SK-N-SH (cell line): ENCODE measurements around the gene RNF126. TPM values are rescaled to one million over a fixed set of nuclear protein-coding genes. Genes with fewer than 3 reads are reported as not detected.
A peak's percentile ranks its signal among the peaks of the same experiment; 100 is the strongest.

ENCODE experiments used
- CTCF ChIA-PET: fragments of 300-600, 350-600 bp; formaldehyde crosslinking; extraction: SDS; loops from one replicate; lab custom pipeline; 2021; lab: Yijun Ruan, JAX
- POLR2A ChIA-PET: fragments of 350-600 bp; sonication (Branson Sonifier 250); formaldehyde crosslinking; extraction: SDS; loops from one replicate; lab custom pipeline; 2020; ENCODE audit warnings: antibody characterized with exemption, inconsistent platforms; lab: Yijun Ruan, JAX
- DNase-seq: peaks from one replicate; pipeline ENCODE4 v3.0.0; 2012
- H2AFZ ChIP-seq: fragments of 200-600 bp; sonication (generic); 2 replicates; pipeline ENCODE4 v1.8.1; 2016; ENCODE audit warnings: antibody characterized with exemption, mild to moderate bottlenecking, low read depth
- H3F3A ChIP-seq: fragments of 200-600 bp; sonication (generic); replicated peaks from 2 replicates; pipeline ENCODE3; 2016; ENCODE audit warnings: antibody characterized with exemption, mild to moderate bottlenecking; ENCODE audit not compliant: insufficient read depth
- H3K27ac ChIP-seq, 2 experiments: fragments of 200-500 bp in 1 of 2; fragments of 200-600 bp in 1 of 2; sonication (Bioruptor generic) in 1 of 2; sonication (generic), shearing (Covaris generic) in 1 of 2; 2 replicates each; pipeline versions ENCODE4 v1.5.1 to v1.6.1; 2014 to 2016; ENCODE audit warnings: low read depth in 2 of 2, inconsistent platforms in 1 of 2, low read length in 1 of 2, mild to moderate bottlenecking in 1 of 2, mixed read lengths in 1 of 2
- H3K27me3 ChIP-seq: fragments of 200-600 bp; sonication (generic), shearing (Covaris generic); 2 replicates; pipeline ENCODE4 v1.6.1; 2016; ENCODE audit warnings: mixed run types; ENCODE audit not compliant: insufficient read depth
- H3K36me3 ChIP-seq, 2 experiments: fragments of 200-500 bp in 1 of 2; fragments of 200-600 bp in 1 of 2; sonication (Bioruptor generic) in 1 of 2; sonication (generic) in 1 of 2; replicated peaks in 1 of 2; 2 replicates each; pipeline versions ENCODE3 to v1.5.1; 2014 to 2016; ENCODE audit warnings: low read length in 1 of 2, mild to moderate bottlenecking in 1 of 2; ENCODE audit not compliant: insufficient read depth in 2 of 2, control insufficient read depth in 1 of 2
- H3K4me1 ChIP-seq, 2 experiments: fragments of 200-500 bp in 1 of 2; fragments of 200-600 bp in 1 of 2; sonication (Bioruptor generic) in 1 of 2; sonication (generic), shearing (Covaris generic) in 1 of 2; 2 replicates each; pipeline versions ENCODE4 v1.5.1 to v1.6.1; 2014 to 2016; ENCODE audit warnings: low read depth in 1 of 2, low read length in 1 of 2, mixed run types in 1 of 2; ENCODE audit not compliant: insufficient read depth in 2 of 2, control insufficient read depth in 1 of 2
- H3K4me2 ChIP-seq: fragments of 200-600 bp; sonication (generic), shearing (Covaris generic); 2 replicates; pipeline ENCODE4 v1.6.1; 2017; ENCODE audit warnings: mixed run types
- H3K4me3 ChIP-seq, 2 experiments: fragments of 200-500 bp in 1 of 2; fragments of 200-600 bp in 1 of 2; sonication (Bioruptor generic) in 1 of 2; sonication (generic), shearing (Covaris generic) in 1 of 2; 2 replicates each; pipeline versions ENCODE4 v1.5.1 to v1.8.1; 2014 to 2016; ENCODE audit warnings: low read depth in 2 of 2, inconsistent platforms in 1 of 2, low read length in 1 of 2, mild to moderate bottlenecking in 1 of 2, mixed read lengths in 1 of 2, moderate library complexity in 1 of 2
- H3K79me2 ChIP-seq: fragments of 200-600 bp; sonication (generic); 2 replicates; pipeline ENCODE4 v1.8.1; 2017; ENCODE audit warnings: mild to moderate bottlenecking; ENCODE audit not compliant: insufficient read depth
- H3K9ac ChIP-seq: fragments of 200-600 bp; sonication (generic); 2 replicates; pipeline ENCODE4 v1.6.1; 2017; ENCODE audit warnings: mixed run types
- H3K9me2 ChIP-seq: fragments of 200-600 bp; sonication (generic); 2 replicates; pipeline ENCODE4 v1.6.1; 2017; ENCODE audit warnings: mixed run types
- H3K9me3 ChIP-seq: fragments of 200-600 bp; sonication (generic); 2 replicates; pipeline ENCODE4 v1.6.1; 2017; ENCODE audit warnings: mixed run types, mild to moderate bottlenecking, moderate library complexity
- H4K20me1 ChIP-seq: fragments of 200-600 bp; sonication (generic); 2 replicates; pipeline ENCODE4 v1.6.1; 2017; ENCODE audit warnings: mild to moderate bottlenecking, mixed run types; ENCODE audit not compliant: insufficient read depth
- ELF1 ChIP-seq: IDR thresholded peaks from 2 replicates; pipeline ENCODE4 v1.4.0; 2012
- EZH2phosphoT487 ChIP-seq: fragments of 200-600 bp; sonication (generic); IDR thresholded peaks from 2 replicates; pipeline ENCODE4 v1.6.1; 2017; ENCODE audit warnings: low read depth, mixed run types, mild to moderate bottlenecking, antibody characterized with exemption, moderate library complexity, borderline replicate concordance
- FOSL2 ChIP-seq: IDR thresholded peaks from 2 replicates; pipeline ENCODE4 v1.4.0; 2012; ENCODE audit warnings: low read depth, mild to moderate bottlenecking, moderate library complexity, borderline replicate concordance
- FOXJ3 ChIP-seq: sonication (generic); formaldehyde crosslinking; IDR thresholded peaks from 2 replicates; pipeline ENCODE4 v1.5.1; 2020; ENCODE audit warnings: mild to moderate bottlenecking, missing genetic modification reagents
- GABPA ChIP-seq: IDR thresholded peaks from 2 replicates; pipeline ENCODE4 v1.4.0; 2012; ENCODE audit warnings: low read depth, mild to moderate bottlenecking
- JUND ChIP-seq: IDR thresholded peaks from 2 replicates; pipeline ENCODE4 v1.4.0; 2012
- MXI1 ChIP-seq: IDR thresholded peaks from 2 replicates; pipeline ENCODE4 v1.6.1; 2012; ENCODE audit warnings: mild to moderate bottlenecking, low read depth, low read length, improper control_type of control experiment
- NRF1 ChIP-seq: IDR thresholded peaks from 2 replicates; pipeline ENCODE4 v1.6.1; 2012; ENCODE audit warnings: low read depth, mild to moderate bottlenecking, low read length
- TAF1 ChIP-seq: IDR thresholded peaks from 2 replicates; pipeline ENCODE4 v1.6.1; 2012; ENCODE audit warnings: low read depth, mild to moderate bottlenecking, low read length, moderate library complexity, borderline replicate concordance
- YY1 ChIP-seq: IDR thresholded peaks from 2 replicates; pipeline ENCODE4 v1.4.0; 2012; ENCODE audit warnings: low read depth, mild to moderate bottlenecking
- WGBS: methylation state at CpG from one replicate; pipeline ENCODE4 v1.1.6; 2017; ENCODE audit warnings: low lambda C conversion rate; 5-methylcytosine and 5-hydroxymethylcytosine counted together
- polyA plus RNA-seq, 3 experiments: library from polyadenylated mRNA; depleted of rRNA; stranded (reverse); fragments of >200 nt; gene quantifications; 2 replicates each; pipeline ENCODE4 v1.2.3, GENCODE V29; 2012
- TF ChIP-seq, protein P1 (sequence below): IDR thresholded peaks from 2 replicates; pipeline ENCODE4 v1.6.1; 2012; ENCODE audit warnings: mild to moderate bottlenecking, low read depth, low read length, moderate library complexity
- TF ChIP-seq, protein P2 (sequence below): IDR thresholded peaks from 2 replicates; pipeline ENCODE4 v1.4.0; 2012; ENCODE audit warnings: low read depth, borderline replicate concordance
- TF ChIP-seq, protein P3 (sequence below): IDR thresholded peaks from 2 replicates; pipeline ENCODE4 v1.4.0; 2012; ENCODE audit warnings: low read depth, borderline replicate concordance
- TF ChIP-seq, protein P4 (sequence below): fragments of 150-350 bp; IDR thresholded peaks from 2 replicates; pipeline ENCODE4 v1.6.1; 2017; ENCODE audit warnings: antibody characterized with exemption, low read length, low read depth, borderline replicate concordance

RNF126 gene
- polyA plus RNA-seq, 1 of the 3 experiments (the other 2 are of a cell fraction) = 12.9 TPM

DNA sequence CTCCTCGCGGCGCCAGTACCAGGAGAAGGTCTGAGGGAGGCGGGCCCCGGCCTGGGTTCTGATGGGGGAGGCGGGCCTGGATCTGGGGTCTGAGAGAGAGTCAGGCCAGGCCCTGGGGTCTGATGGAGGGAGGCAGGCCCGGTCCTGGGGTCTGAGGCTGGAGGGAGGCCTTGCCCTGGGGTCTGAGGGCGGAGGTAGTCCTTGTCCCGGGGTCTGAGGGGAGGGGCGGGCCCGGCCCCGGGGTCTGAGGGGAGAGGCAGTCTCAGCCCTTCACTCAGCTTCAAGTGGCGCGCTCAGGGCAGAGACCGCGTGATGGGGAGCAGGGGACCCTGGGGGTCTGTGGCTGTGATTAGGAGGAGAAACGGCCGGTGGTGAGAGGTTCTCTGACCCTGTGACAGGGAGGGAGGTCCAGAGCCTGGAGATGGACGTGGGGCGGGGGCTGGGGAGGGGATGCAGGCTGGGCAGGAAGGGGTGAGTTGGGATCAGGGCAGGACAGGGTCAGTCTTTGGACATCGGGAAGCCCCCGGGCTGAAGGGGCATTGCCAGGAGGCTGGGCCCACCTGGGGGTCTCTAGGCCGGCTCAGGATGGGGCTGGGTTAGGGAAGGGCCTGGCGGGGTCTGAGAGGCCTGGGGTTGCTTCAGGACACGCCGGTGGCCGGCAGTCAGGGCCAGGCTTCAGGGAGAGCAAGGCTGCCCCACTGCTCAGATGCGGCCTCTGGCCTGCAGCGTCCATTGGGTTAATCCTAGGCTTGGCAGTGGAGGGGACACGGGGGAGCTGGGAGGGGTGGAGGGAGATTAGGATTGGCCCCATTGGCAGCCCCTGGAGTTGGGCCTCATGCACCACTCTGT is 54.6 kb downstream of the RNF126 start:
- no peaks in the 10 kb centered on the region for H3K9me3 ChIP-seq
- no peaks in the 10 kb centered on the region for H4K20me1 ChIP-seq
- H3K4me1 ChIP-seq = peaks cover 5 to 35% of the 10 kb centered on the region in 2 experiments; a peak in 3 of 4 replicates
- peak overlapping the region in 1 of 2 experiments; percentile 80; a peak in 2 of 4 replicates for H3K27ac ChIP-seq
- no peak overlapping the region for H3K4me2 ChIP-seq
- H3F3A ChIP-seq = peaks cover 26% of the 10 kb centered on the region
- no peak overlapping the region for H2AFZ ChIP-seq
- no peaks in the 10 kb centered on the region for H3K27me3 ChIP-seq
- 78% methylated on average over 25 of the region's 30 CpGs for WGBS
- H3K4me3 ChIP-seq = peak overlapping the region in 1 of 2 experiments; percentile 7; a peak in 1 of 4 replicates
- no peak overlapping the region for H3K9ac ChIP-seq
- ChIA-PET POLR2A (no interaction called here), CTCF (interaction anchor here (1.0 kb wide), 1 partner anchor 55 kb away, joined by 3 read pairs; the partner anchor contains the start of gene RNF126)
- TF ChIP-seq TAF1 (no peak), FOSL2 (no peak), JUND (no peak), MXI1 (no peak), NRF1 (no peak), EZH2phosphoT487 (no peak), ELF1 (no peak), FOXJ3 (CRISPR knock-in tag) (no peak), GABPA (no peak), YY1 (no peak)
- TF ChIP-seq, protein P1, sequence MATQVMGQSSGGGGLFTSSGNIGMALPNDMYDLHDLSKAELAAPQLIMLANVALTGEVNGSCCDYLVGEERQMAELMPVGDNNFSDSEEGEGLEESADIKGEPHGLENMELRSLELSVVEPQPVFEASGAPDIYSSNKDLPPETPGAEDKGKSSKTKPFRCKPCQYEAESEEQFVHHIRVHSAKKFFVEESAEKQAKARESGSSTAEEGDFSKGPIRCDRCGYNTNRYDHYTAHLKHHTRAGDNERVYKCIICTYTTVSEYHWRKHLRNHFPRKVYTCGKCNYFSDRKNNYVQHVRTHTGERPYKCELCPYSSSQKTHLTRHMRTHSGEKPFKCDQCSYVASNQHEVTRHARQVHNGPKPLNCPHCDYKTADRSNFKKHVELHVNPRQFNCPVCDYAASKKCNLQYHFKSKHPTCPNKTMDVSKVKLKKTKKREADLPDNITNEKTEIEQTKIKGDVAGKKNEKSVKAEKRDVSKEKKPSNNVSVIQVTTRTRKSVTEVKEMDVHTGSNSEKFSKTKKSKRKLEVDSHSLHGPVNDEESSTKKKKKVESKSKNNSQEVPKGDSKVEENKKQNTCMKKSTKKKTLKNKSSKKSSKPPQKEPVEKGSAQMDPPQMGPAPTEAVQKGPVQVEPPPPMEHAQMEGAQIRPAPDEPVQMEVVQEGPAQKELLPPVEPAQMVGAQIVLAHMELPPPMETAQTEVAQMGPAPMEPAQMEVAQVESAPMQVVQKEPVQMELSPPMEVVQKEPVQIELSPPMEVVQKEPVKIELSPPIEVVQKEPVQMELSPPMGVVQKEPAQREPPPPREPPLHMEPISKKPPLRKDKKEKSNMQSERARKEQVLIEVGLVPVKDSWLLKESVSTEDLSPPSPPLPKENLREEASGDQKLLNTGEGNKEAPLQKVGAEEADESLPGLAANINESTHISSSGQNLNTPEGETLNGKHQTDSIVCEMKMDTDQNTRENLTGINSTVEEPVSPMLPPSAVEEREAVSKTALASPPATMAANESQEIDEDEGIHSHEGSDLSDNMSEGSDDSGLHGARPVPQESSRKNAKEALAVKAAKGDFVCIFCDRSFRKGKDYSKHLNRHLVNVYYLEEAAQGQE = no peak
- TF ChIP-seq, protein P2, sequence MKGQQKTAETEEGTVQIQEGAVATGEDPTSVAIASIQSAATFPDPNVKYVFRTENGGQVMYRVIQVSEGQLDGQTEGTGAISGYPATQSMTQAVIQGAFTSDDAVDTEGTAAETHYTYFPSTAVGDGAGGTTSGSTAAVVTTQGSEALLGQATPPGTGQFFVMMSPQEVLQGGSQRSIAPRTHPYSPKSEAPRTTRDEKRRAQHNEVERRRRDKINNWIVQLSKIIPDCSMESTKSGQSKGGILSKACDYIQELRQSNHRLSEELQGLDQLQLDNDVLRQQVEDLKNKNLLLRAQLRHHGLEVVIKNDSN = no peak
- TF ChIP-seq, protein P3, sequence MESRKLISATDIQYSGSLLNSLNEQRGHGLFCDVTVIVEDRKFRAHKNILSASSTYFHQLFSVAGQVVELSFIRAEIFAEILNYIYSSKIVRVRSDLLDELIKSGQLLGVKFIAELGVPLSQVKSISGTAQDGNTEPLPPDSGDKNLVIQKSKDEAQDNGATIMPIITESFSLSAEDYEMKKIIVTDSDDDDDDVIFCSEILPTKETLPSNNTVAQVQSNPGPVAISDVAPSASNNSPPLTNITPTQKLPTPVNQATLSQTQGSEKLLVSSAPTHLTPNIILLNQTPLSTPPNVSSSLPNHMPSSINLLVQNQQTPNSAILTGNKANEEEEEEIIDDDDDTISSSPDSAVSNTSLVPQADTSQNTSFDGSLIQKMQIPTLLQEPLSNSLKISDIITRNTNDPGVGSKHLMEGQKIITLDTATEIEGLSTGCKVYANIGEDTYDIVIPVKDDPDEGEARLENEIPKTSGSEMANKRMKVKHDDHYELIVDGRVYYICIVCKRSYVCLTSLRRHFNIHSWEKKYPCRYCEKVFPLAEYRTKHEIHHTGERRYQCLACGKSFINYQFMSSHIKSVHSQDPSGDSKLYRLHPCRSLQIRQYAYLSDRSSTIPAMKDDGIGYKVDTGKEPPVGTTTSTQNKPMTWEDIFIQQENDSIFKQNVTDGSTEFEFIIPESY = no peak
- TF ChIP-seq, protein P4, sequence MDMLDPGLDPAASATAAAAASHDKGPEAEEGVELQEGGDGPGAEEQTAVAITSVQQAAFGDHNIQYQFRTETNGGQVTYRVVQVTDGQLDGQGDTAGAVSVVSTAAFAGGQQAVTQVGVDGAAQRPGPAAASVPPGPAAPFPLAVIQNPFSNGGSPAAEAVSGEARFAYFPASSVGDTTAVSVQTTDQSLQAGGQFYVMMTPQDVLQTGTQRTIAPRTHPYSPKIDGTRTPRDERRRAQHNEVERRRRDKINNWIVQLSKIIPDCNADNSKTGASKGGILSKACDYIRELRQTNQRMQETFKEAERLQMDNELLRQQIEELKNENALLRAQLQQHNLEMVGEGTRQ = no peak
- no peaks in the 10 kb centered on the region for H3K79me2 ChIP-seq
- H3K36me3 ChIP-seq = no peaks in the 10 kb centered on the region
- peak; percentile 88 for DNase-seq
- no peaks in the 10 kb centered on the region for H3K9me2 ChIP-seq
